Breast epithelium (tissue), 3 donors: ENCODE results near the gene SLC26A5.

Experiments used
- POLR2A ChIP-seq: fragments of 450-650 bp; IDR thresholded peaks from one replicate; pipeline ENCODE4 v1.6.1; 2016; ENCODE audit warnings: antibody characterized with exemption, mild to moderate bottlenecking, moderate library complexity
- POLR2AphosphoS5 ChIP-seq, 3 donors: sonication (generic); formaldehyde crosslinking; IDR thresholded peaks; one replicate each; pipeline ENCODE4 v1.6.1; 2017; ENCODE audit warnings: antibody characterized with exemption in 3 of 3
- TF ChIP-seq, protein P1 (sequence below), 3 donors: fragments of 450-650 bp; IDR thresholded peaks; one replicate each; pipeline ENCODE4 v1.5.1; 2016 to 2017; ENCODE audit warnings: antibody characterized with exemption in 3 of 3, mild to moderate bottlenecking in 3 of 3, moderate library complexity in 3 of 3

DNA sequence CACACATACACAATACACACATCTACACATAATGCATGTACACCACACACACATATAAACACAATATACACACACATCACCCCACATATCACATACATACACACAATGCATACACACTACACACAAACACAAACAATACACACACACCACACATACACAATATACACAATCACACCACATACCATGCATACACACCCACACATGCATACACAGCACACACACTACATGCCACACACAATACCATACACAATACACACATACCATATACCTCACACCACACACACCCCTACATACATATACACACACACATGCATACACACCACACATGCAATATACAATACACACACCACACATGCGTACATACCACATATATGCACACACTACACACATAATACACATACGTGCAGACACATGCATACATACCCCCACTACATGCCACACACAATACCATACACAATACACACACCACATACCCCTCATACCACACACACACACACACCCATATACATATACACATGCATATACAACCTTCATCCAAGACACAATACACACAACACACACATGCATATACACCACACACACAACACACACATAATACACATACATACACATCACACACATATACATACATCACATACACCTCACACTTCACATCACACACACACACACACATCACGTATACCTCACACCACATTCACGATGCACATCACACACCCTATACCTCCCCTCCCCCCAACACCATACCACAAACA, 64.6 kb downstream of the SLC26A5 start:
- TF ChIP-seq POLR2AphosphoS5 (IDR thresholded peaks at IDR 0.05): no peak
- TF ChIP-seq, protein P1, sequence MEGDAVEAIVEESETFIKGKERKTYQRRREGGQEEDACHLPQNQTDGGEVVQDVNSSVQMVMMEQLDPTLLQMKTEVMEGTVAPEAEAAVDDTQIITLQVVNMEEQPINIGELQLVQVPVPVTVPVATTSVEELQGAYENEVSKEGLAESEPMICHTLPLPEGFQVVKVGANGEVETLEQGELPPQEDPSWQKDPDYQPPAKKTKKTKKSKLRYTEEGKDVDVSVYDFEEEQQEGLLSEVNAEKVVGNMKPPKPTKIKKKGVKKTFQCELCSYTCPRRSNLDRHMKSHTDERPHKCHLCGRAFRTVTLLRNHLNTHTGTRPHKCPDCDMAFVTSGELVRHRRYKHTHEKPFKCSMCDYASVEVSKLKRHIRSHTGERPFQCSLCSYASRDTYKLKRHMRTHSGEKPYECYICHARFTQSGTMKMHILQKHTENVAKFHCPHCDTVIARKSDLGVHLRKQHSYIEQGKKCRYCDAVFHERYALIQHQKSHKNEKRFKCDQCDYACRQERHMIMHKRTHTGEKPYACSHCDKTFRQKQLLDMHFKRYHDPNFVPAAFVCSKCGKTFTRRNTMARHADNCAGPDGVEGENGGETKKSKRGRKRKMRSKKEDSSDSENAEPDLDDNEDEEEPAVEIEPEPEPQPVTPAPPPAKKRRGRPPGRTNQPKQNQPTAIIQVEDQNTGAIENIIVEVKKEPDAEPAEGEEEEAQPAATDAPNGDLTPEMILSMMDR (IDR thresholded peaks at IDR 0.05): no peak
- no peak for TF ChIP-seq POLR2A
